ENCODE data around the gene DUSP8. TPM values are rescaled to one million over a fixed set of nuclear protein-coding genes. Genes with fewer than 3 reads are reported as not detected.
"Not testable (repeated sequence)": the region's sequence is repeated elsewhere in the genome, so short reads cannot be mapped to it uniquely, and the experiment has no call there.

DUSP8 gene
- total RNA-seq, 1 donor from 2014 or later = 7.7 TPM

DNA sequence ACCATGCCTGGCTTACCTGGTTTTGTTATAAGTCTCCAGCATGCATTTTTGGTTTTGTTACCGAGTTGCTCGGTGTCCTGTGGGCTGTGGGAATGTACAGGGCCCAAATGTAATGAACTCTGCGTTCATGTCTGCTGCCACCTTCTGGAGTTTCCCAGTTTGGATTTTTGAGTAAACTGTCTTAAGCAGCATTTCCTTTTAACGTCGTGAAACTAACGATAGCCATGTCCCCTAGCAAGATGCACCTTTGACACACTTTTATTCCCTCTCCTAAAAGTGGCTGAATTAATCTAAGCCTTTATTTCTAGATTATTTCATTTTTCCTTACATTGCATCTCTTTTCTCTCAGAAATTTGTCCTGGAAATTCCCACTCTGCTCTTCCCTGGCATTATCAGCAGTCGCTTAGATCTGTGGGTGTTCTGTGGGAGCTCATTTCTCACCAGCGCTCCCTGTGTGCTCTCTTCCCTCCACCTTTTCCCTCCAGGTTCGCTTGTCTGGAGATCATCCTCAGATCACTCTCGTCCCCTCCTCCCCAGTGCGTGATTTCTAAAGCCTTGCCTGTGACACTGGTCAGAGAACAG lies 24.0 kb upstream of the DUSP8 start:
- intact Hi-C loops (cut with micrococcal nuclease) = not testable (repeated sequence)

DNA sequence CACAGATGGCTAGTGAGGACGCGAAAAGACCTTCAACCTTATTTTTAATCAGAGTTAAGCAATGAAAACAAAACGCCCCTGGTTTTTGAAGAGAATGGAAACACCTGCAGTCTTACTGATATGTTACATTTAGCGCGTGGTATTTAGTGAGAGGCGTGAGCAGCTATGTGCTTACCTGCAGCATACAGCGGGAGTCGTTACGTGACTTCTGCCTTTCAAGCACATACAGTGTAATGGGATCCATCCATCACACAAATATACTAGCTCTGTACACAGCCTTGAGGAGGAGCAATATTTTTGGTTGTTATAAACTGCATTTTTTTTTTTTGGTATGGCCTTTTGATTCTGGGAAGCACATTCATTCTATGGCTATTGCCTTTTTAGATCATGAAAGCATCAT lies 20.6 kb upstream of the DUSP8 start:
- no peak for DNase-seq
- intact Hi-C loops (cut with micrococcal nuclease) = no loop called here
- ATAC-seq = no peak

More for the DNA sequence above, 24.0 kb upstream of the DUSP8 start:
- not testable (repeated sequence) for DNase-seq, ATAC-seq

- no peak for DNase-seq
- intact Hi-C loops (cut with micrococcal nuclease) = no loop called here
- ATAC-seq = no peak
Measured at GRCh38 chr11:1589996-1590395, 17.9 kb upstream of the DUSP8 start.

DNA sequence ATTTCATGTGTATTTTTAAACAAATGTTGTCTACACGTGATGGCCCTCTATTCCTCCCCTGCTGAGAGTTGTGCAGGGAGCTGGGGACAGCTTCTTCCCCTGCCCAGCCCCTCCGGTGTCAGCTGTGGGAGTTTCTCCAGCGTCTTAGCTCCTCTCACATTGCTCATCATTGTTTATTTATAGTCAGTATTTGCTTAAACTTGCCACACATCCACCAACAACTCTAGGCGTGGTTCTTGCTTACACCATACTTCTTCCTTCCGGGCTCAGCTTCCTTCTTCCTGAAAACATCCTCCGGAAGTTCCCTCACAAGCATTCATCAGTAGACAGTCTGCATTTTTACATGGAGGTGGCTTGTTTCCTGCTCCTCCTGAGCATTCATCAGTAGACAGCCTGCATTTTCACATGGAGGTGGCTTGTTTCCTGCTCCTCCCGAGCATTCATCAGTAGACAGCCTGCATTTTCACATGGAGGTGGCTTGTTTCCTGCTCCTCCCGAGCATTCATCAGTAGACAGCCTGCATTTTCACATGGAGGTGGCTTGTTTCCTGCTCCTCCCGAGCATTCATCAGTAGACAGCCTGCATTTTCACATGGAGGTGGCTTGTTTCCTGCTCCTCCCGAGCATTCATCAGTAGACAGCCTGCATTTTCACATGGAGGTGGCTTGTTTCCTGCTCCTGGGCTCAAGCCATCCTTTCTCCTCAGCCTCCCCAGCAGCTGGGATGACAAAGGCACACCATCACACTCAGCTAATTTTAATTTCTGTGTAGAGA lies 17.3 kb upstream of the DUSP8 start:
- intact Hi-C loops (cut with micrococcal nuclease); DNase-seq: not testable (repeated sequence)
- peak; percentile 66 for ATAC-seq

GRCh38 chr11:1586699-1587098 lies 14.6 kb upstream of the DUSP8 start:
- intact Hi-C loops (cut with micrococcal nuclease) = no loop called here
- ATAC-seq = no peak

GRCh38 chr11:1584661-1585370 lies 12.7 kb upstream of the DUSP8 start, which contains the start of gene KRTAP5-1:
Gene KRTAP5-1 (minus strand): TSS chr11:1585283. CDS start chr11:1585249, 34 bp downstream.
- ATAC-seq; intact Hi-C loops (cut with micrococcal nuclease); DNase-seq: not testable (repeated sequence)

More at GRCh38 chr11:1586699-1587098, 14.6 kb upstream of the DUSP8 start:
- DNase-seq = no peak

GRCh38 chr11:1582909-1583308 lies 10.8 kb upstream of the DUSP8 start:
- DNase-seq; intact Hi-C loops (cut with micrococcal nuclease); ATAC-seq: not testable (repeated sequence)

GRCh38 chr11:1581976-1582375 lies 9.9 kb upstream of the DUSP8 start:
- DNase-seq = no peak
- intact Hi-C loops (cut with micrococcal nuclease) = no loop called here

DNA sequence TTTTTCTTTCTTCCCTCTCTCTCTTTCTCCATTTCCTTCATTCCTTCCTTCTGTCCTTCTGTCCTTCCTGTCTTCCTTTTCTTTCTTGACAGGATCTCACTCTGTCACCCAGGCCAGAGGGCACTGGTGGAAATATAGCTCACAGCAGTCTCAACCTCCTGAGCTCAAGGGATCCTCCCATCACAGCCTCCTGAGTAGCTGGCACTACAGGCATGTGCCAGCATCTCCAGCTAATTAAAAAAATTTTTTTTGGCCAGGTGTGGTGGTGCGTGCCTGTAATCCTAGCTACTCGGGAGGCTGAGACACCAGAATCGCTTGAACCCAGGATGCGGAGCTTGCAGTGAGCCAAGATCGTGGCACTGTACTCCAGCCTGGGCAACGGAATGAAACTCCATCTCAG lies 4.8 kb upstream of the DUSP8 start:
- intact Hi-C loops (cut with micrococcal nuclease) = no loop called here
- ATAC-seq = no peak
- DNase-seq = no peak

More at GRCh38 chr11:1581976-1582375, 9.9 kb upstream of the DUSP8 start:
- ATAC-seq = no peak

DNA sequence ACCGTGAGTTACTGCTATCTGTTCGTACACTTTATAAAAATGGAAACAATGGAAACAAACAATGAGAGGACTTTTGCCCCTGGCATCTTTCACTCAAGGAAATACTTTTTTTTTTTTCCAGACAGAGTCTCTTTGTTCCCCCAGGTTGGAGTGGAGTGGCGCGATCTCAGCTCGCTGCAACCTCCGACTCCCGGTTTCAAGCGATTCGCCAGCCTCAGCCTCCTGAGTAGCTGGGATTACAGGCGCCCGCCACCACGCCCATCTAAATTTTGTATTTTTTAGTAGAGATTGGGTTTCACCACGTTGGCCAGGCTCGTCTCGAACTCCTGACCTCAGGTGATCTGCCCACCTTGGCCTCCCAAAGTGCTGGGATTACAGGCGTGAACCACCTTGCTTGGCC lies 3.7 kb upstream of the DUSP8 start:
- intact Hi-C loops (cut with micrococcal nuclease); DNase-seq; ATAC-seq: not testable (repeated sequence)

DNA sequence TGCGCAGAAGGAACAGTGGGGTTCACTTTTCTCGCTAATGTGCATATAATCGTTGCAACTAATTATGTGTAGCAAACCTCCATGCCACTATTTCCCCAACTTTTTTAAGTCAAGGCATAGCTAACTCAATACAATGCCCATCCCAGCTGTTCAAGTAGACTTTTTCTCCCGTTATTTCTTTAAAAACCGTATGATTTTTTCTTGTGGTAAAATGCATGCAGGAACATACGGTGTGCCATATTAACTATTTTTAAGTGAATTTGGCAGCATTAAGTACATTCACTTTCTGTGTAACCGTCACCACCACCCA lies 2.8 kb upstream of the DUSP8 start:
- no peak for ATAC-seq
- intact Hi-C loops (cut with micrococcal nuclease) = no loop called here

GRCh38 chr11:1574238-1574932 lies 2.3 kb upstream of the DUSP8 start:
- DNase-seq = peak; percentile 82

More for the DNA sequence above, 2.8 kb upstream of the DUSP8 start:
- DNase-seq = no peak

GRCh38 chr11:1573903-1574237 lies 1.8 kb upstream of the DUSP8 start:
- DNase-seq = peak; percentile 45
- peak; percentile 21 for ATAC-seq
- intact Hi-C loops (cut with micrococcal nuclease) = no loop called here

More at GRCh38 chr11:1574238-1574932, 2.3 kb upstream of the DUSP8 start:
- ATAC-seq = peak; percentile 61
- intact Hi-C loops (cut with micrococcal nuclease) = no loop called here

- peak; percentile 39 for DNase-seq
- peak; percentile 2 for ATAC-seq
- intact Hi-C loops (cut with micrococcal nuclease) = no loop called here
Measured at GRCh38 chr11:1573077-1573902, 1.2 kb upstream of the DUSP8 start.

DNA sequence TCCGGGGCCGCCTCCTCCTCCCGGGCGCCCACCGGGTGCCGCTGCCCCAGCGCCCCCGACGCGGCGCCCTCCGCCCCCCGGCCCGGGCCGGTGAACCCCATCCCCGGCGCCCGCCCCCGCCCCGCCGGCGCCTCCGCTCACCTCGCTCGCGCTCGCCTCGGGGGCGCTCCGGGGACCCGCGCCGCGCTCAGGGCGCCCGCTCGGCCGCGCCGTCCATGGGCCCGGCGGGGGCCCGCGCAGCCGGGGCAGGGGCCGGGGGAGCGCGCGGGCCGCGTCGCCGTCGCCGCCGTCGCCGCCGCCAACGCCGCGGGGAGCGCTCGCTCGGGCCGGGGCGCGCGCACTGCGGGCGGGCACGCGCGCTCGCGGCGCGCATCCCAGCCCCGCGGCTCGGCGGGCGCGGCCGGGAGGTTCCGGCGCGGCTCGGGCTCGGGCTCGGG lies 293 bp downstream of the DUSP8 start:
- intact Hi-C loops (cut with micrococcal nuclease) = no loop called here
- no peak for ATAC-seq
- DNase-seq = peak; percentile 36

DNA sequence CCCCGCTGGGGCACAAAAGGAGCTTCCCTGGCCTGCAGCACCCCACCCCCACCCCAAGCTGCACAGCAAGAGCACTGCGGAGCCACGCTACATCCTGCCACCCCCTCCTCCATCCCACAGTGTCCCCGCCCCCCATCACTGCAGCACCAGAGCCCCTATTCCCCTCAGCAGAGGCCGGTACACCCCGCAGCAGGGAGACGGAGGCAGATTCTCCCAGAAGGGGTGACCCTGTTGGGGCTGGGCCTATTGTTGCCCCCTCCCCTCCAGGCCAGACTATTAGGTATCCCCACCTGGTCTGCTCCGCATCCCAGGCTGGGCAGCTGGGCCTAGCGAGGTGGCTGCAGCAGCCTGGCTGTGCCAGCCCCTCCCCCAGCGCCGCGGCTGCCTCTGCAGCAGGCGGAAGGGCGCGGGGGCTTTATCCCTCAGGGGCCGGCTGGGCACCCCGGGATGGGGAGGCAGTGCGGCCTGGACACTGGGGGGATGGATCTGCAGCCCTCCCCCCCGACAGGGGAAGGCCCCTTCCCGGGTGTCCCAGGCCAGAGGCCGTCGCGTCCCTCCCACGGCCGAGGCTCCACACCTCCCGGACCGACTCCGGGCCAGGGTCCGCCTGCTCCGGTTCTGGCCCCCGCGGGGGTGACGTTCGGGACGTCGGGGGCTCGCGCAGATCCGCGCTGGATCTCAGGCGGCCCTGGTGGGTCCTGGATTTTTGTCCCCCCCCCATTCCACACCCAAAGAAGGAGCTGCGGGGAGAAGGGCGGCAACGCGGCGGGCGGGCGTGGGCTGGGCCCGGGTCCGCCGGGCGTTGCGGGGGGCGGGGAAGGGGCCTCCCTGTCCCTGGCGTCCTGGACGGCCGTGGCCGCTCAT lies 943 bp downstream of the DUSP8 start:
- peak; percentile 0 for ATAC-seq
- intact Hi-C loops (cut with micrococcal nuclease) = no loop called here
- peak; percentile 53 for DNase-seq

DNA sequence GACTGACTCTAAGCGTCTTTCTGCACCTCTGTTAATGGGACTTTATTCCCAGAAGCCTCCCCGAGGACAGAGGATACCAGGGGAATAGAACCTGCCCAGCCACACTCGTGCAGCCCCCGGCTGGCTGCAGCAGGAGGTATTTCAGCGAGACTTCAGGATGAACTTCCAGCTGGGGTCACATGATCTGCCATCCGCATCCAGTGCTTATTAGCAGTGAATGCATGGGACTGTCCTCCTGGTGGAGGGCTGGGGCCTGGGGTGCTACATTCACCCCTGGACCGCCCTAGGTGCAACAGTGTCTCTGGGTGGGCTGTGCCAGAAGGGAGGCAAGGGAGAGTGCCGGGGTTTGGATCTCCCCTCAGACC lies 1.6 kb downstream of the DUSP8 start:
- intact Hi-C loops (cut with micrococcal nuclease) = no loop called here
- DNase-seq (no peak), ATAC-seq (no peak)

- intact Hi-C loops (cut with micrococcal nuclease) = no loop called here
- ATAC-seq = no peak
- DNase-seq = no peak
Measured at GRCh38 chr11:1570001-1570453, 2.0 kb downstream of the DUSP8 start.
